HG03159 (cell line): ENCODE results near the gene FCHO2.

Experiments
- ATAC-seq: cut with Tn5 transposase; IDR thresholded peaks from one replicate; pipeline ENCODE4 v1.9.1; 2021; ENCODE audit warnings: mild to moderate bottlenecking, moderate library complexity; ENCODE audit not compliant: unreplicated experiment

FCHO2 gene

DNA sequence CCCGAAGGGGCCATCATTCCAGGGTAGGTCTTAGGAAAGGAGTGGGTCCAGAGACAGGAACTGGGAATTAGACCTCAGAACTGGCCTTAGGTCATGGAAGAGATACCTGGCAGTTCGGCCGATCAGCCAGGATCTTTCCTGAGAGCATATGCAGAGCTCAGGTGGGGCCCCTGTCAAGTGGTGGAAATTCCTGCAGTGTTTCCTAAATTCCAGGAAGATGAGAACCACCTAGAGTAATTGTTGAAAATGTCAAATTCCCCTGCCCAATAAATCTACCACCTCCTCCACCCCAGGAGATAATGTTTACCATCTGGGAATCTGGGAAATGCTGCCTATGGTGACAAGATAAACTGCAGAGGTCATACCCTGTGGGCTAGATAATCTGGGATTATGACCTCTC lies 179.2 kb downstream of the FCHO2 start:
- no peak for ATAC-seq

DNA sequence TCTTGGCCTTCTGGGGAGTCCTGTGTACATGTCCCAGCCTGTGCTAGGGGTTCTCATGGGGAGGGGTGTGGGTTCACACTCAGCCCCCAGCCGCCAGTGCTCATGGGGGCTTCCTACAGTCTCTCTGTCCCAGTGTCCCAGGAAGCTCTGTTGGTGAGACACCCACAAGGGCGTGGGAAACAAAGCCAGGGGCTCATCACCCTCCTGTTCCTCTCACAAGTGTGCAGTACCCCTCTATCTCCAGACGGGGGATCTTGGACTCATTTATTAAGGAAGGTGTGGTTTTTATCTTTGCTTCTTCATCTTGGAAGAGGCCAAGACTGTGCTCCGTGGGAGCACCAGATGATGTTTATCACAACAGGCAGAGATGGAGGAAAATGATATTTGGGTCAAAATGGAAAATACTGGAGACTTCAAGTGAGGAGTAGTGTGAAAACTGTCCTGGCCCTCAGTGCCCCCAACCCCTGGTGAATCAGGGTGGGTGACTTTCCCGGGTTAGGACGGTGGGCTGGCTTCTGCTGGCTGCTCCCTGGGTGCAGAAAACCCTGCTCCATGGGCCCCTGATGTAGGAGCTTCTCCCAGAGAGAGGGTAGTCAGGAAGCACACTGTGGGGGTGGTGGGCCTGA lies 179.7 kb downstream of the FCHO2 start:
- no peak for ATAC-seq

DNA sequence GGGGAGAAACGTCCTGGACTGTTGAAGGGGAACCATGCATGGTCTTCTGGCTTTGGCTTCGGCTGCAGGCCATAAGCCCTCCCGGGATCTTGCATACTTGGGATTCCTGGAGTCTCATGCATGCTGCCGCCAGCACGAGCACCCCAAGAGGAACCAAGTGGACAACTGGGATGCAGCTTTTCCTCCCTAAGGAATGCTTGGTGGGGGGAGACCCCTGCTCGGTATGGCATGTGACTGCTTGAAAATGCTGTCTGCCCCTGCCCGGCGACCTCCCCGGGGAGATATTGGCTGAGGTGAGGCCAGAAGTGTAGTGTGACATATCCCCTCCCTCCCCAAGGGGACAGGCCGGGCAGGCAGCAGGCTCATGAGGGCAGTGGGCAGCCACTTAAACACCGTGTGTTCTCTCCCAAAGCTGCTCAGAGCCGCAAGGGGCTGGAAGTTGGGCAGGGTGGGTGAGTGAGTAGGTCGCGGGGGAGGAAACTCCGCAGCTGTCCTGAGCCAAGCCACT lies 180.3 kb downstream of the FCHO2 start:
- ATAC-seq, result no peak

DNA sequence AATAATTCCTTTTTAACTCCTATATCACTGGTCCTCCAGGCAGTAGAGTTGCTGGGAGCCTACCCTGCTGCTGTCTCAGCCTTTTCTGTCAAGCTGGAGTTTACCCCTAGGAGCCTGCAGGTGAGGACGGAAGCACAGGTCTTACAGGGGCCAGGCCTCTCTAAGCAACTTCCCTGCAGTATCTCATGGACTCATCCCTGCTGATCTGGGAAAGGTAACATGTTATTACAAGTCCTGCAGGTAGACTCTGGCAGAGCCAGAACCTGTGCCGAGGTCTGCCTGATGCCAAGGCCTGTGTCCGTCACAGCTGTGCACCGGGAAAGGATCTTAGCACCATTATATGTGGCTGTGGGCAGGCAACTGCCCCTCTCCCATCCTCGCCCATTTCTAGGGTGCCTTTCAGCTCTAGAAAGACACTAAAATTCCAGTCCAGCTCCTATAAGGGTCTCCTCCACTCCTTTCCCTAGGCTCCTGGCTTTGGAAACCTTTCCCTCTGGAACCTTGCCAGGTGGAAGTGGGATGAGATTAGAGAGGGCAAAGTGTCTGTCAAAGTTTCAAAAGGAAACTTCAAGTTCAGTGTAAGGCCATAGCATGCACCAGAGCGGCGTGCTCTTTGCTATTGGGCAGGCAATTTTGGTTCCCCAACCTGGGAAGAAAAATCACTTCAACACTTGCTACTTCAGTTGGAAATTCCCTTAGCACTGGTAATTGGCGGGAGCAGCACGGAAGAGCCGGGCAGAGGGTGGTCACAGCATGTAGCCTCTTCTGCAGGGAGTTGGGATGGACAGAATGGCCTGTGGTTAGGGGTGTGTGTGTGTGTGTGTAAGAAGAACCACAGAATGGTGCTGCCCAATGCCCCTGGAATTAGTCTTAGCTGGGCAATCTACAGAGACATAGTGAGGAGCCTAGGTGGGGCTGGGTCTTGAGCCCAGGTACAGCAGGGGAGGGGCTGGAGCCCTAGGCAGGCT lies 182.0 kb downstream of the FCHO2 start:
- no peak for ATAC-seq

DNA sequence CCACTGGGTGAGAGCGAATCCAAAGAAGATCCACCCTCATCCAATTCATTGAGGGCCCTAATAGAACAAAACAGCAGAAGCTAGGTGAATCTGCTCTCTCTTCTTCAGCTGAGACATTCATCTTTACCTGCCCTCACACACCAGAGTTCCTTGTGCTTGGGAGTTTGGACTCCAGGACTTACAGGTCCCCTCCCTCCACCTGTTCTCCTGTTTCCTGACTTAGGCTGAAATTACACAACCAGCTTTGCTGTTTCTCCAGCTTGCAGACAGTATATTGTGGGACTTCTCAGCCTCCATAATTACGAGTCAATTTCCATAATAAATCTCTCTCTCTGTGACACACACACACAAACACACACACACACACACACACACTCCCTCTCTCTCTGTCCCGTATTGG lies 183.6 kb downstream of the FCHO2 start:
- ATAC-seq, result no peak
